Measurements from ENCODE around the gene CRIP2. TPM values are rescaled to one million over a fixed set of nuclear protein-coding genes. Genes with fewer than 3 reads are reported as not detected.

CRIP2 gene
- total and polyA plus RNA-seq, 2 of the 13 experiments (the other 11 are each of a cell fraction or from before 2014, with no cell fraction given): 31.6 to 37.9 TPM

DNA sequence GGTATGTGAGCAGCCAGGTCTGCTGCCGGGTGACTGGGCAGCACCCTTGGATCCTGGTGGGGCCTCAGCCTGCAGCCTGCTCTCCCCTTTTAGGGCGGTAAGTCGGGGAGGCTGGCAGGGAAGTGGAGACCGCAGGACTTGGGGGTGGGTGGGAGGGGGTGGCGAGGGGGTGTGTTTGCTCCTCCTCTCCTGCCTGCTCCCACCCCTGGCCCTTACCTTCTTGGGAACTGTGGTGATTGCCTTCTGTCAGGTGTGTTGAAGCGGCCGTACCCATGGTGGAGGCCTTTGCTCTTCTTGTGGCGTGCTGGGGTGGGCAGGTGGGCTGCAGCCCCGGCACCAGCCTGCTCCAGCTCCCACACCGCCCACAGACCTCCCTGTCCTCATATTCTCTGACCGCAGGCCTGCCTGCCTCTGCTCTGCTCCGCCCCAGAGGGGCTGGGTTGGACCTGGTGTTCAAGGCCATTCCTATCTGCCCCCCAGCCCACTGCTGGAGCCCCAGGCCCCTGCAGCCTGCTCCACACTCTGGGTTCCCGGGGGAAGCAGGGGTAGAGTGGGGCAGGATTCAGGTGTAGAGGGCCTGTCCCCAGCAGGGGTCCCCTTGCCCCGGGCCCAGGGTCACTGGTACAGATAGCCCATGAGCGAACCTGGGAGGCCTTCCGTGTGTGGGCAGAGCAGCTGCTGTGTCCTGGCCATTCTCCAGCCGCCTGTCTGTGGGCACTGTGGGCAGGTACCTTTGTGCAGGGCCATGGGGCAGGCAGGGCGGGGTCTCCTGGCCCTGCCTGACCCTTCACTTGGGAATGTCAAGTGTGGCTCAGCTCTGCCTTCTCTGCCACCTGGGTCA is 21.6 kb downstream of the CRIP2 start (continued):
- TF ChIP-seq, protein P1, sequence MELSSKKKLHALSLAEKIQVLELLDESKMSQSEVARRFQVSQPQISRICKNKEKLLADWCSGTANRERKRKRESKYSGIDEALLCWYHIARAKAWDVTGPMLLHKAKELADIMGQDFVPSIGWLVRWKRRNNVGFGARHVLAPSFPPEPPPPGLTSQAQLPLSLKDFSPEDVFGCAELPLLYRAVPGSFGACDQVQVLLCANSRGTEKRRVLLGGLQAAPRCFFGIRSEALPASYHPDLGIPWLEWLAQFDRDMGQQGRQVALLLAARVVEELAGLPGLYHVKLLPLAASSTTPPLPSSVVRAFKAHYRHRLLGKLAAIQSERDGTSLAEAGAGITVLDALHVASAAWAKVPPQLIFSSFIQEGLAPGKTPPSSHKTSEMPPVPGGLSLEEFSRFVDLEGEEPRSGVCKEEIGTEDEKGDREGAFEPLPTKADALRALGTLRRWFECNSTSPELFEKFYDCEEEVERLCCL (CRISPR knock-in tag; IDR thresholded peaks at IDR 0.05; ENCODE audit: borderline replicate concordance): no peak
- TF ChIP-seq ASH2L (IDR thresholded peaks at IDR 0.05; ENCODE audit: insufficient read length, low read depth, low read length) (peak; percentile 46), U2AF2 (IDR thresholded peaks at IDR 0.05; ENCODE audit: low read depth, low read length) (no peak), EED (CRISPR knock-in tag; IDR thresholded peaks at IDR 0.05) (no peak), CHCHD3 (CRISPR knock-in tag; IDR thresholded peaks at IDR 0.05) (no peak), KMT2B (CRISPR knock-in tag; IDR thresholded peaks at IDR 0.05) (no peak), ZNF543 (CRISPR knock-in tag; IDR thresholded peaks at IDR 0.05) (peak; percentile 48; the same call in 1 of the 2 replicates), KAT7 (CRISPR knock-in tag; IDR thresholded peaks at IDR 0.05; ENCODE audit: borderline replicate concordance) (no peak), NPAS2 (CRISPR knock-in tag; IDR thresholded peaks at IDR 0.05; ENCODE audit: borderline replicate concordance) (no peak), ZNF225 (CRISPR knock-in tag; IDR thresholded peaks at IDR 0.05) (no peak), GFI1 (CRISPR knock-in tag; IDR thresholded peaks at IDR 0.05; ENCODE audit: borderline replicate concordance) (peak; percentile 15; the same call in 1 of the 2 replicates), IRF2 (CRISPR knock-in tag; IDR thresholded peaks at IDR 0.05) (peak; percentile 56), PTBP1 (IDR thresholded peaks at IDR 0.05; ENCODE audit: low read depth, low read length, poor library complexity, severe bottlenecking) (no peak), ZNF138 (CRISPR knock-in tag; IDR thresholded peaks at IDR 0.05; ENCODE audit: low read depth) (no peak), ZNF367 (CRISPR knock-in tag; IDR thresholded peaks at IDR 0.05; ENCODE audit: borderline replicate concordance) (no peak), ZNF136 (CRISPR knock-in tag; IDR thresholded peaks at IDR 0.05; ENCODE audit: low read depth) (no peak), TEAD2 (CRISPR knock-in tag; IDR thresholded peaks at IDR 0.05) (no peak), NR1H2 (CRISPR knock-in tag; IDR thresholded peaks at IDR 0.05; ENCODE audit: borderline replicate concordance, low read depth) (no peak), POLR2G (IDR thresholded peaks at IDR 0.05; ENCODE audit: low read depth, low read length) (peak; percentile 81), SNRNP70 (IDR thresholded peaks at IDR 0.05; ENCODE audit: low read depth, low read length) (no peak)
- TF ChIP-seq, protein P2, sequence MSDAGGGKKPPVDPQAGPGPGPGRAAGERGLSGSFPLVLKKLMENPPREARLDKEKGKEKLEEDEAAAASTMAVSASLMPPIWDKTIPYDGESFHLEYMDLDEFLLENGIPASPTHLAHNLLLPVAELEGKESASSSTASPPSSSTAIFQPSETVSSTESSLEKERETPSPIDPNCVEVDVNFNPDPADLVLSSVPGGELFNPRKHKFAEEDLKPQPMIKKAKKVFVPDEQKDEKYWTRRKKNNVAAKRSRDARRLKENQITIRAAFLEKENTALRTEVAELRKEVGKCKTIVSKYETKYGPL (CRISPR knock-in tag; IDR thresholded peaks at IDR 0.05): no peak
- TF ChIP-seq, protein P3, sequence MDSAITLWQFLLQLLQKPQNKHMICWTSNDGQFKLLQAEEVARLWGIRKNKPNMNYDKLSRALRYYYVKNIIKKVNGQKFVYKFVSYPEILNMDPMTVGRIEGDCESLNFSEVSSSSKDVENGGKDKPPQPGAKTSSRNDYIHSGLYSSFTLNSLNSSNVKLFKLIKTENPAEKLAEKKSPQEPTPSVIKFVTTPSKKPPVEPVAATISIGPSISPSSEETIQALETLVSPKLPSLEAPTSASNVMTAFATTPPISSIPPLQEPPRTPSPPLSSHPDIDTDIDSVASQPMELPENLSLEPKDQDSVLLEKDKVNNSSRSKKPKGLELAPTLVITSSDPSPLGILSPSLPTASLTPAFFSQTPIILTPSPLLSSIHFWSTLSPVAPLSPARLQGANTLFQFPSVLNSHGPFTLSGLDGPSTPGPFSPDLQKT (CRISPR knock-in tag; IDR thresholded peaks at IDR 0.05; ENCODE audit: borderline replicate concordance): no peak; the same call in 1 of the 2 replicates
- TF ChIP-seq, protein P4, sequence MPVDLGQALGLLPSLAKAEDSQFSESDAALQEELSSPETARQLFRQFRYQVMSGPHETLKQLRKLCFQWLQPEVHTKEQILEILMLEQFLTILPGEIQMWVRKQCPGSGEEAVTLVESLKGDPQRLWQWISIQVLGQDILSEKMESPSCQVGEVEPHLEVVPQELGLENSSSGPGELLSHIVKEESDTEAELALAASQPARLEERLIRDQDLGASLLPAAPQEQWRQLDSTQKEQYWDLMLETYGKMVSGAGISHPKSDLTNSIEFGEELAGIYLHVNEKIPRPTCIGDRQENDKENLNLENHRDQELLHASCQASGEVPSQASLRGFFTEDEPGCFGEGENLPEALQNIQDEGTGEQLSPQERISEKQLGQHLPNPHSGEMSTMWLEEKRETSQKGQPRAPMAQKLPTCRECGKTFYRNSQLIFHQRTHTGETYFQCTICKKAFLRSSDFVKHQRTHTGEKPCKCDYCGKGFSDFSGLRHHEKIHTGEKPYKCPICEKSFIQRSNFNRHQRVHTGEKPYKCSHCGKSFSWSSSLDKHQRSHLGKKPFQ (CRISPR knock-in tag; IDR thresholded peaks at IDR 0.05; ENCODE audit: insufficient replicate concordance): no peak
- TF ChIP-seq, protein P5, sequence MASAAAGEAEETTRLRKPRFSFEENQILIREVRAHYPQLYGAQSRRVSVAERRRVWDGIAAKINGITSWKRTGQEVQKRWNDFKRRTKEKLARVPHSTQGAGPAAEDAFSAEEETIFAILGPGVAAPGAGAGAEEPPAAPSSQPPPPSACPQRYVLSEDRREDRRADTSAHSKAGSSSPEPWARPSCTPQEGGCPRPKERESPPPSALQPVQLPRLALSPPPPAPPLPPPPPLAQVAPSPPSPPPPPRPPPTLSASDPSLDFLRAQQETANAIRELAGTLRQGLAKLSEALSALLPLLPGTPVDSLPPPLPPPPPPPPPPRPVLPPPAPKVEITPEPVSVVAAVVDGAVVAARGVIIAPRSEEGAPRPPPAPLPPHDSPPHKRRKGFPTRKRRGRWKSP (CRISPR knock-in tag; IDR thresholded peaks at IDR 0.05): 0 out of 2 replicates have a peak, but pooled peaks have one; percentile 15

All from HepG2 (cell line).